Measurements from ENCODE around the gene ZNHIT2. TPM values are rescaled to one million over a fixed set of nuclear protein-coding genes. Genes with fewer than 3 reads are reported as not detected.

Gene ZNHIT2
- total RNA-seq, result 11.1 and 22.2 TPM in 2 replicates

DNA sequence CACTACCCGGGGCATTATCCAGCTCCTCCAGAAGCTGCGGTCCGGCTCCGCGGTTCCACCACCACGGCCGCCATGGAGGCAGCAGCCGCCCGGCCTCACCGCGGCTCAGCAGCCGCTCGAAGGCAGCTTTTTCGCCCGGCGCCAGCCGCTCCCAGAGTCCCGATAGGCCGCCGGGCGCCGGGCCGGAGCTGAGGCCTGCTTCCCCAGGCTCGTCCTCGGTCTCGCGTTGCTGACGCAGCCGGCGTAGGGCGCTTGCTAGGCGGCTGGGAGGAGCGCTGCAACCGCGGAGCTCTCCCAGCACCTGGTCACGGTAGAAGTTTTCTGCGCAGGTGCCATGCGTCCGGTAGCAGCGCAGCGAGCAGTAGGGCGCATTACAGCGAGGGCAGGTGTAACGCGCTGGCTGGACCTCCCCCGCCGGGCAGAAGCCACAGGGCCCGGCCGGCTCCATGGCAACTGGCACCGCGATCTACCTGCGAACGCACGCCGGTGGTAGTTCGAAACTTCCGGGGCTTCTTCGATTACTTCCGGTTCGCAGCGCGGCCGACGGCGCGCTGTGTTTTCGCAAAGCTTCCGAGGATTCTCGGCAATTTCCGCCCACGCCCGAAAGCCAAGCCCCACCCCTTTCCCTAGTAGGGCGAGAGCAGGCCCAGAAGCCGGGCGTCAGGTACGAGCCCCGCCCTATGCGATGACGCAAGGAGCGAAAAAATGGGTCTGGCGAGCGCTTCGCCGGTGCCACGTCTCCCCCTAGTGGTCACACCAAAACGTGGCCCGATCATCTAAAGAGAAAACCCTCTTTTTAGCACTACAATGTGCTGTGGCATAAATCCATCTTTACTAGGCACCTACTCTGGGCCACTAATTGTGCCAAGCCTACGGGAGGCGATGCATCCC is at the start of gene ZNHIT2:
ZNHIT2 (minus strand) TSS at position 496 of the 891 bp plus-strand sequence; CDS start at position 448, 48 bp downstream.

DNA sequence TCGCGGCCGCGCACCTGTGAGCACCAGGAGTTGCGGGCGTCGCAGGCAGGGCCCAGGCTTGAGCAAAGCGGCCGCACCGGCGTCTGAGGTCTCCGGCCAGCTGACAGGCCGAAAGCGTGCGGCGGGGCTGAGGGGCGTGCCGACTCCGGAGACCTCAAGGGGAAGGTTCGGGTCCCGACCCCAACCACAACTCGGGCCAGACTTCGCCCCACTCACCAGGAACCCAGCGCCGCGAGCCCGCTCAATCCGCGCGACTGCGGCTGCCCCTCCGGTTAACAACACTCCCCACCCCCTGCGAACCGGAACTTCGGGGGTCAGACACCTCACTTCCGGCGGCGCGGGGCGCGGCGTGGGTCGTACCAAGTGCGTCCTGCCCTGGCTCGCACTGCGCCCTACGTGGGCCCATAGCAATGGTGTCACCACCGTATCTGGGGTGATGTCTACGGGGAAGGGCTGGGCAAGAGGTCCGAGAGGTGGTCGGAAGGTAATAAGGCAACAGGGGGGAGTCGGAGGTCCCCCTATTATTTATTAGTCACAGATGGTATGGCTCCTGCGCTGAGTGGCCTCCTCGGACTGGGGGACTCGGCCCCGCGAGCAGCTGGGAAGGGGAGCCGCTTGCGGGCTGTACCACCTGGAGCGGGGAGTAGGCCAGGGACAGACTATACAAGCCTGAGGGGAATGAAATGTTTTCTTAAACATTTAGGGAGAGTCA is 16.9 kb upstream of the ZNHIT2 start, which contains the start of gene SYVN1:
SYVN1 (minus strand) TSS at position 280 of the 712 bp plus-strand sequence. CDS start 918 bp downstream, outside the sequence.

DNA sequence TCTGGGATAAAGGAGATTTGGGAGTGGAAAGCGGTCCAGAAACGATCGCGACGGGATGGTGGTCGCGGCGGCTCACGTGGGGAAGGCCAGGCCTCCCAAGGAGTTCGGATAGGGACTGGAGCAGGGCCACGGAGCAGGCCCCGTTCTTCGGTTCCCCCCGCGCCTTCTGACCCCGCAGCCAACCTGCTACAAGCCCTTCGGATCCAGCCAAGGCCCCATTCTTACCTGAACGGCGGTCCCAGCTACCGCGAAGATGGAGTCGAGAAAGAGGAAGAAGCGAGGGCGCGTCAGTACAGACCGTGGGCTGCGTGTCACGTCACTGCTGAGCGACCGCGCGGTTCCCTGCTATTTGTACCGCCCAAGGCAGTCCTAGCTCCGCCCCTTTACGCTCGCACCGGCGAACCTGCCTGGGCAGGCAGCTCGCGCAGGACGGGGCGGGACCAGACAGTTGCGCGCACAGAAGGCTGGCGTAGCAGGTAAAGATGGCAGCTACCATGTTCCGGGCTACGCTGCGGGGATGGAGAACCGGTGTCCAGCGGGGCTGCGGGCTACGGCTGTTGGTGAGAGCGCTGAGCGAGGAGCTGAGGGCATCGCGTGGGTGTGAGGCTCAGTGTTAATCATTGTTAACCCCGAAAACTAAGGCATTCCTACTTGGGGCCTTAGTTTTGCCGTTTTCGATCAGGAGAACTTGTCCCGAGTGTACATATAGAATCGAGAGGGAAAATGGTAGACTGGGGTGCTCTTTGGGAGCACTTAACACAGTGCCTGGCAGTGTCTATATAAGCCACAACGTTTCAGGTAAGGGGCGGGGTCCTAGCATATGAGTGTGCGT is 4.6 kb upstream of the ZNHIT2 start, which contains the start of the genes FAU and MRPL49:
FAU (minus strand) TSS at position 270 of the 832 bp plus-strand sequence. CDS start 321 bp downstream, outside the sequence.
MRPL49 (plus strand) TSS at position 457 of the 832 bp plus-strand sequence; CDS start at position 483, 26 bp downstream.

DNA sequence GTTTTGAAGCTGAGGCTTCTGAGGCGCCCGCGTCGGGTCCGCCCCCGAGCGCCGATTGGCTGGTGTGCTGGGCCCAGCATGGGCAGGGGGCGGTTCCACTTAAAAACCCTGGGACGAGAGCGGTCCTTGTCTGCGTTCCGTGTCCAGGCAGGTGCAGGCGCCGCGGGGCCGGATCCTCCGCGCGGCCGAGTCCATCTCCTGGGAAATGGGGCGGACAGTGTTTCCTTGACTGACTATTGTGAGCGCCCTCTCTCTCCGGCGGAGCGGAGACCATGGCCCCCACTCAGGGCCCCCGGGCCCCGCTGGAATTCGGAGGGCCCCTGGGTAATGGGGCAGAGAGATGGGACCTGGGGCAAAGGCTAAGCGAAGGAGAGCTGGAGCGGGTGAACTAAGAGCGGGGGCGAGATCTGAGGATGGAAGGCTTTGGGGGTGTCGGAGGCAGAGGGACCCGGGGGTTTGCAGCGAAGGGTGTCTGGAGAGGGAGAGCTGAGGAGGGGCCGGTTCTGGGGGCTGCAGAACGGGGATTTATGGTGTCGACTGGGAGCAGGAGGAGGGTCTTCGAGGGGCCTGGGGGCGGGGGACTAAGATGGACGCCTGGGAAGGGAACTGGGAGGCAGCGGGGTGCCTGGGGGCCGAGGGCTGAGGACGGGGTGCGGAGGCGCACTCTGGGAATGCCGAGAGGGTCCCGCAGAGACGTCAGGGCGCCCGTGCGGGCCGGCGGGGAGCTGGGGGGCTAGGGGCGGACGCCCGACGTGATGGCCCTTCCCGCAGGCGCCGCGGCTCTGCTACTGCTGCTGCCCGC is 5.6 kb downstream of the ZNHIT2 start, which contains the start of gene TM7SF2:
TM7SF2 (plus strand) TSS at position 129 of the 802 bp plus-strand sequence; CDS start at position 273, 144 bp downstream.

DNA sequence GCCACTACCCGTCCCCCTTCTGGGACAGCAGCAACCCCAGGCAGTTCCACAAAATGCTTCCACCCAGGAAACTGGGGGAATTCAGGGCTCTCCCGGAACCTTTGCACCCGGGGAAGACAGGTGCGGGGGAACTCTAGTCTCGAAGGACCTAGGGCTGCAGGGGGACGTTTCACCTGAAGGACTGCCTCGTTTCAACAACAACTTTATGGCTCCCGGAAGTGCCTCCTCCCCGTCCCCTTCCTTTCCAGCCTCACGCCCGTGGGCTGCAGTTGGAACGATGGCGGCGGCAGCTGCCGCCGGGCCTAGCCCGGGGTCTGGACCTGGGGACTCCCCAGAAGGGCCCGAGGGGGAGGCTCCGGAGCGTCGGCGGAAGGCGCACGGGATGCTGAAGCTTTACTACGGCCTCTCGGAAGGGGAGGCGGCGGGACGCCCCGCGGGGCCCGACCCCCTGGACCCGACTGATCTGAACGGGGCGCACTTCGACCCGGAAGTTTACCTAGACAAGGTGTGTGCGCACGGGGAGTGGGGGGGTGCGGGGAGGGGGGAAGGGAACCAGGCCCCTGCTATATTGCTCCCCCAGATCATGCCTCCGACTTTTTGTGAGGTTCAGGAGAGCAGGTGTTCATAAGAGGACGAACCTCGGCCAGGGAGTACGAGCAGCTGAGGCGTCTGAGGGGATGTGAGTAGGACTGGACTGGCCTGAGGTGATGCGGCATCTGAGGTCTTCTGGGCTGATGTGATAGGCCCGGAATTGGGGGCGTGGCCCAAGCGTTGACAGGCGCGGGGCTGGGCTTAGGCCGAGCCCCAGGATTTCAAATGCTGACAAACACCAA is 21.3 kb downstream of the ZNHIT2 start, which contains the start of gene VPS51:
VPS51 (plus strand) TSS at position 241 of the 833 bp plus-strand sequence; CDS start at position 278, 37 bp downstream.

GRCh38 chr11:65083834-65084597 is 33.5 kb downstream of the ZNHIT2 start, which contains the start of the genes CDCA5 and ZFPL1:
CDCA5 (minus strand) TSS chr11:65084040; CDS start chr11:65083978, 62 bp downstream.
ZFPL1 (plus strand) TSS chr11:65084222; CDS start chr11:65084699, 477 bp downstream.

Other genes starting within 250 kb of the ZNHIT2 start
- gene EHD1, start 239.1 kb downstream of the ZNHIT2 start, total RNA-seq, result 34.2 and 92.9 TPM in 2 replicates
- gene ATG2A, start 200.5 kb downstream of the ZNHIT2 start, total RNA-seq, result 6.2 and 15.4 TPM in 2 replicates
- 16.4 and 19.4 TPM in 2 replicates for gene PPP2R5B, start 193.0 kb downstream of the ZNHIT2 start, total RNA-seq
- gene GPHA2, start 181.8 kb downstream of the ZNHIT2 start, total RNA-seq, result not detected in 2 replicates
- gene MAJIN, start 145.6 kb downstream of the ZNHIT2 start, total RNA-seq, result not detected in 2 replicates
- gene BATF2, start 120.7 kb downstream of the ZNHIT2 start, total RNA-seq, result 0.34 and 0.57 TPM in 2 replicates
- 60.5 and 67.8 TPM in 2 replicates for gene ARL2, start 103.5 kb downstream of the ZNHIT2 start, total RNA-seq
- gene SNX15, start 90.3 kb downstream of the ZNHIT2 start, total RNA-seq, result 14.6 and 19.8 TPM in 2 replicates
- gene SAC3D1, start 76.5 kb downstream of the ZNHIT2 start, total RNA-seq, result 10.1 and 12.0 TPM in 2 replicates
- gene NAALADL1, start 59.1 kb downstream of the ZNHIT2 start, total RNA-seq, result 5.8 and 7.2 TPM in 2 replicates
- gene CDCA5, start 33.7 kb downstream of the ZNHIT2 start, total RNA-seq, result under 0.01 and 0.14 TPM in 2 replicates
- gene ZFPL1, start 33.5 kb downstream of the ZNHIT2 start, total RNA-seq, result 41.0 and 64.6 TPM in 2 replicates
- 97.1 and 98.5 TPM in 2 replicates for gene VPS51, start 21.5 kb downstream of the ZNHIT2 start, total RNA-seq
- 21.9 and 24.6 TPM in 2 replicates for gene TM7SF2, start 5.8 kb downstream of the ZNHIT2 start, total RNA-seq
- 177 and 362 TPM in 2 replicates for gene FAU, start 4.4 kb upstream of the ZNHIT2 start, total RNA-seq
- gene MRPL49, start 4.6 kb upstream of the ZNHIT2 start, total RNA-seq, result 30.1 and 48.9 TPM in 2 replicates
- gene SYVN1, start 16.8 kb upstream of the ZNHIT2 start, total RNA-seq, result 24.9 and 39.7 TPM in 2 replicates
- not detected in 2 replicates for gene SPDYC, start 52.5 kb upstream of the ZNHIT2 start, total RNA-seq
- gene CAPN1, start 64.2 kb upstream of the ZNHIT2 start, total RNA-seq, result 130 and 324 TPM in 2 replicates
- 1.0 and 3.6 TPM in 2 replicates for gene POLA2, start 144.3 kb upstream of the ZNHIT2 start, total RNA-seq
- 3.8 and 6.0 TPM in 2 replicates for gene CDC42EP2, start 197.2 kb upstream of the ZNHIT2 start, total RNA-seq
- gene DPF2, start 216.2 kb upstream of the ZNHIT2 start, total RNA-seq, result 22.9 and 35.4 TPM in 2 replicates
- under 0.01 TPM in 2 replicates for gene TIGD3, start 237.1 kb upstream of the ZNHIT2 start, total RNA-seq

Data from nasal cavity respiratory epithelium epithelial cell of viscerocranial mucosa (primary cell).